HEK293T (cell line): Measurements from ENCODE around the gene PRSS53.

Experiments used
- CTCF ChIA-PET: fragments of 350-600 bp; formaldehyde crosslinking; extraction: SDS; loops from one replicate; lab custom pipeline; 2021; ENCODE audit warnings: antibody characterized with exemption, inconsistent platforms; lab: Yijun Ruan, JAX
- POLR2A ChIA-PET: fragments of 350-600 bp; formaldehyde crosslinking; extraction: SDS; loops from one replicate; lab custom pipeline; 2020; ENCODE audit warnings: antibody characterized with exemption, inconsistent platforms; lab: Yijun Ruan, JAX
- DNase-seq: peaks from one replicate; pipeline ENCODE4 v3.0.0; 2012; ENCODE audit warnings: mixed read lengths; ENCODE audit errors: extremely low spot score
- ARNT ChIP-seq: fragments of 450-650 bp; IDR thresholded peaks from 2 replicates; pipeline ENCODE4 v1.6.1; 2017; ENCODE audit warnings: mild to moderate bottlenecking
- CTBP1 ChIP-seq: fragments of 450-650 bp; IDR thresholded peaks from 2 replicates; pipeline ENCODE4 v1.6.1; 2016; ENCODE audit warnings: borderline replicate concordance
- ELF4 ChIP-seq: fragments of 450-650 bp; IDR thresholded peaks from 2 replicates; pipeline ENCODE4 v1.6.1; 2017; ENCODE audit warnings: antibody characterized with exemption
- FOXA1 ChIP-seq: fragments of 450-650 bp; IDR thresholded peaks from 2 replicates; pipeline ENCODE4 v1.6.1; 2016; ENCODE audit warnings: mild to moderate bottlenecking
- FOXK2 ChIP-seq: fragments of 450-650 bp; IDR thresholded peaks from 2 replicates; pipeline ENCODE4 v1.6.1; 2016; ENCODE audit warnings: mild to moderate bottlenecking
- FOXM1 ChIP-seq: fragments of 450-650 bp; IDR thresholded peaks from 2 replicates; pipeline ENCODE4 v1.6.1; 2017; ENCODE audit warnings: mild to moderate bottlenecking, borderline replicate concordance
- HDGF ChIP-seq: fragments of 450-650 bp; IDR thresholded peaks from 2 replicates; pipeline ENCODE4 v1.6.1; 2017; ENCODE audit warnings: antibody characterized with exemption, borderline replicate concordance
- L3MBTL2 ChIP-seq: fragments of 450-650 bp; conservative IDR thresholded peaks from 2 replicates; pipeline ENCODE4 v1.6.1; 2016; ENCODE audit warnings: mild to moderate bottlenecking
- LEF1 ChIP-seq: fragments of 450-650 bp; IDR thresholded peaks from 2 replicates; pipeline ENCODE4 v1.6.1; 2017; ENCODE audit warnings: mild to moderate bottlenecking, borderline replicate concordance
- NFRKB ChIP-seq: fragments of 450-650 bp; IDR thresholded peaks from 2 replicates; pipeline ENCODE4 v1.6.1; 2016; ENCODE audit warnings: mild to moderate bottlenecking, moderate library complexity
- SP1 ChIP-seq: fragments of 450-650 bp; IDR thresholded peaks from 2 replicates; pipeline ENCODE4 v1.6.1; 2017
- SUZ12 ChIP-seq: fragments of 450-650 bp; IDR thresholded peaks from 2 replicates; pipeline ENCODE4 v1.6.1; 2016; ENCODE audit warnings: mild to moderate bottlenecking
- TARDBP ChIP-seq: fragments of 450-650 bp; IDR thresholded peaks from 2 replicates; pipeline ENCODE4 v1.6.1; 2016
- ZNF384 ChIP-seq: fragments of 450-650 bp; IDR thresholded peaks from 2 replicates; pipeline ENCODE4 v1.6.1; 2016
- TF ChIP-seq, protein P1 (sequence below): fragments of 450-650 bp; IDR thresholded peaks from 2 replicates; pipeline ENCODE4 v1.6.1; 2016

Gene PRSS53

DNA sequence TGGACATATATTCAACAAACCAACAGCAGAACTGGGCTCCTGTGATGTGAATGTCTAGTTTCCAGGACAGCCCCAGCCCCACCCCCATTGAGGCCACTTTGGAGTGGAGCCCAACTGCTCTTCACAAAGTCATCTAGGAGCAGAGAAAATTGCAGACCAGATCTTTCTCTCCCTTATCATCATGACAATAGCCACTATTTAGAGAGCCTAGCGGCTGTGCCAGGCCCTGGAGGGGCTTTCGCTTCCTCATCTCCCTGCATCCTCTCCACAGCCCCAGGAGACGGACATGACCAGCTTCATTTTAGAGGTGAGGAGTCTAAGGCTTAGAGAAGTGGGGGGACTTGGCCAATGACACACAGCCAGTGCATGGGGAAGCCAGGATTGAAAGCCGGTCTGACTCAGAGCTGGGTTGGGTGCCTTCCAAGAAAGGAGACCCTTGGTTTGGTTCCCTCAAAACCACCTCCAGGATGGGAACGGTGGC is 45.4 kb upstream of the PRSS53 start:
- TF ChIP-seq HDGF (no peak), SUZ12 (no peak), LEF1 (no peak)
- TF ChIP-seq, protein P1, sequence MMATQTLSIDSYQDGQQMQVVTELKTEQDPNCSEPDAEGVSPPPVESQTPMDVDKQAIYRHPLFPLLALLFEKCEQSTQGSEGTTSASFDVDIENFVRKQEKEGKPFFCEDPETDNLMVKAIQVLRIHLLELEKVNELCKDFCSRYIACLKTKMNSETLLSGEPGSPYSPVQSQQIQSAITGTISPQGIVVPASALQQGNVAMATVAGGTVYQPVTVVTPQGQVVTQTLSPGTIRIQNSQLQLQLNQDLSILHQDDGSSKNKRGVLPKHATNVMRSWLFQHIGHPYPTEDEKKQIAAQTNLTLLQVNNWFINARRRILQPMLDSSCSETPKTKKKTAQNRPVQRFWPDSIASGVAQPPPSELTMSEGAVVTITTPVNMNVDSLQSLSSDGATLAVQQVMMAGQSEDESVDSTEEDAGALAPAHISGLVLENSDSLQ, result no peak
- CTCF ChIA-PET, result no interaction called here
- no peak for DNase-seq
- POLR2A ChIA-PET, result interaction anchor here (2.0 to 6.9 kb wide), 2 partner anchors 17 to 45 kb away, joined by 5 to 38 read pairs; partner anchors contain the start of genes FUS and KAT8

DNA sequence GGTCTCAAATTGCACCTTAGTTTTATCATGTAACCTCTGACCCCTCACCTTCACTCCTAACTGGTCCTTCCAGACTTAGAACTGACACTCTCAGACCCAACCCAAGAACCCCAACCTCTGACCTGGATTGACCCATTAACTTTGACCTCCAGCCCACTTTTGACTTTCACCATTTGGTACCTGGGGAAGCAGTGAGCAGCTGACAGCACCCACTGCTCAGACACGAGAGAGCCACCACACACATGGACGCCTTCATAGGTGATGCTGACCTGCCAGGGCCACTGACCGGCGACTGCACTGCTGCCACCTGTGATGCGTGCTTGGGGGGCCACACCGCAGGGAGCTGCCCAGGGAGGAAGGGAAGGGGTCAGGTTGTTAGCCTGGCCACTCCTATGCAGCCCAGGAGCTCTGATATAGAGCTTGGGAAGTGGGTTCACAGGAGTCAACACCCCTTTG is 44.3 kb upstream of the PRSS53 start:
- TF ChIP-seq ARNT (no peak), LEF1 (no peak), NFRKB (no peak), CTBP1 (no peak), FOXK2 (no peak)
- CTCF ChIA-PET, result no interaction called here
- POLR2A ChIA-PET, result interaction anchor here (6.9 kb wide), 1 partner anchor 16 kb away, joined by 38 read pairs; the partner anchor contains the start of gene KAT8
- DNase-seq, result no peak

DNA sequence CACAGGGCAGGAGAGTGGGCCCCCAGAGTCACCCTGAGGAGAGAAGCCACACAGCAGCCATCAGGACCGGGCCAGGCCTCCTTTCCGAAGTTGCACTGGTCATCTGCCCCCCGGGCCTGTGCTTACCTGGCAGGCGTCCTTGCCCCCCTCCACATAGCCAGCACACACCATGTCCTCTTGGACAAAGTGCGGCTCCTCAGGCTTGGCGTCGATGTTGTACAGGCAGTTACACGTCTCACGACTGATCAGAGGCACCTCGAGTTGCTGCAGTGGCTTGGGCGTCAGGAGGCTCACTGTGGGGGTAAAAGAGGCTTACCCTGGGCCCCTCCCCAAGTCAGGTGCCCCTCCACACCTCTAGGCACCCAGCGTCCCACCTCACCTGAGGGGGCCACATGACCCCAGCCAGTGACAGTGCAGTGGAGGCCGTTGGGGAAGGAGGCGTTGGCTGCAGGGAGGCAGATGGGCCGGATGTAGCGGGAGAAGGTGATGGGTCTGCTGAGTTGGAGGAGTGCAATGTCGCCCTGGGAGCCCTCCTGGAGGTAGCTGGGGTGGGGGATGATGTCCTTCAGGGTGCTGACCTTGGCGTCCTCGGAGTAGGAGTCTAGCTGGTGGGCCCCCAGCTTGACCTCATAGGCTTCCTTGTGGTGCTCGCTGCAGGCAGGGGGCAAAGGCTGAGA is 43.7 kb upstream of the PRSS53 start:
- DNase-seq, result no peak
- ChIA-PET CTCF (no interaction called here), POLR2A (interaction anchor here (6.9 kb wide), 1 partner anchor 15 kb away, joined by 38 read pairs; the partner anchor contains the start of gene KAT8)
- TF ChIP-seq FOXA1 (no peak), FOXK2 (no peak), ARNT (no peak), LEF1 (no peak), ZNF384 (no peak), TARDBP (no peak), SP1 (no peak), ELF4 (no peak)

DNA sequence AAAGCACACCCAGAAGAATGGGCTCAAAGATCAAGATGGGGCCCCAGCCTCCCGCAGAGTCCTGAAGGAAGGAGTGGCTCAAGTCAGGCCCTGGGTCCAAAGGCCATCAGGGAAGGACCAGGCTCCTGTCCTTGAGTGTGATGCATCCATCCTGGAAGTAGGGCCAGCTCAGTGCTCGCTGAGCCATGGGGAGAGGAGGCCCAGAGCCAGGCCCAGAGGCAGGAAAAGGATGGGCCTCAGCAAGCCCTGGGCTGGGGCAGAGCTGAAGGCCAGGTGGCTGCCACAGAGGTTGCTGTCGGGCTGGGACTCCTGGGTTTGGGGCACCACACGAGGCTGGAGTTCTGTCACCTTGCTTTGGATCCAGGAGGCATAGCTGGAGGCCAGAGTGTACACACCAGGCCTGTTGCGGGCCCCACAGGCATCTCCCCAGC is 43.1 kb upstream of the PRSS53 start:
- ChIA-PET POLR2A (interaction anchor here (0.6 to 6.9 kb wide), 4 partner anchors 10 to 48 kb away, joined by 3 to 38 read pairs (median 4); partner anchors contain the start of genes FUS and KAT8), CTCF (no interaction called here)
- no peak for DNase-seq
- no peak for TF ChIP-seq ARNT
- no peak for TF ChIP-seq L3MBTL2

DNA sequence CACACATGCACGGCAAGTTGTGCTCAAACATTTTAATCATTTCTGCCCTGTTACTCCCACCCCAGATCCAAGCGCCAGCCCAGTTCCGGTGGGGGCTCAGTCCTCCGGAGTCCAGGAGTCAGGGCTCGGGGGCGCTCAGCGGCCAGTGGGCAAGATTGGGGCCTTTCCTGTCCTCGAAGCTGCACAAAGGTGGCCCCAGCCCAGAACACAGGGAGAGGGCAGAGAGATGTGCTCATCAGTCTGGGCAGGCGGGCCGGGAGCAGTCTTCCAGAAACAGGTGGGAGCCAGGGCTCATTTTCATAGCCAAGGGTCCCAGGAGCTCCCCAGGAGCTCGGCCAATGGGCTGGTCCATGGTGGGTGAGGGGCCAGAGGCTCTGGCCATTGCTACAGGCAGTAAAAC is 42.7 kb upstream of the PRSS53 start:
- POLR2A ChIA-PET, result interaction anchor here (0.6 to 6.9 kb wide), 4 partner anchors 10 to 48 kb away, joined by 3 to 38 read pairs (median 4); partner anchors contain the start of genes FUS and KAT8
- TF ChIP-seq CTBP1 (no peak), ELF4 (no peak), SP1 (no peak), SUZ12 (no peak), FOXA1 (no peak), FOXM1 (no peak), L3MBTL2 (no peak), HDGF (no peak), LEF1 (no peak), ZNF384 (no peak), FOXK2 (no peak)
- TF ChIP-seq, protein P1, result no peak
- CTCF ChIA-PET, result no interaction called here

DNA sequence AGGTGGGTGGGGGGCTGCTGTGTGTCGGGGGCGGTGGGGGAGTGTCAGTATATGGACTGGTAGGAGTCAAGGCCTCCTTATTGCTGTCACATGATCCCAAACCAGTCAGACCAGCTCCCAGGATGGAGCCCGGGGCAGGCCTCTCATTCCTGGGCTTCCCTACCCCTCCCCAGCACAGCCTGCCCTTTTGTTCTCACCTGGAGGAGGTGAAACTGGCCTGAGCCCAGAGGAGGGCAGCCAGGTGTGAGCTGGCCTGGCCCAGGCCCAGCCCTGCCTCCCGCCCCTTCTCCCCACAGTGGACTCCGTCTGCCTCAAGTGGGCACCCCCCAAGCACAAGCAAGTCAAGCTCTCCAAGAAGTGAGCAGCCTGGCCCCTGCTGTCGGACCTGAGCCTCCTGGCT is 42.2 kb upstream of the PRSS53 start:
- POLR2A ChIA-PET, result interaction anchor here (1.1 to 6.9 kb wide), 3 partner anchors 9 to 14 kb away, joined by 3 to 38 read pairs (median 4); partner anchors contain the start of gene KAT8
- DNase-seq, result no peak

More for the DNA sequence above, 42.7 kb upstream of the PRSS53 start:
- DNase-seq, result no peak

More for the DNA sequence above, 42.2 kb upstream of the PRSS53 start:
- TF ChIP-seq, protein P1, result no peak
- TF ChIP-seq ARNT (no peak), ZNF384 (no peak), FOXM1 (no peak), SUZ12 (no peak), L3MBTL2 (no peak)
- CTCF ChIA-PET, result no interaction called here
